ENCODE data around the gene KLF1.
"Not testable (repeated sequence)": the region's sequence is repeated elsewhere in the genome, so short reads cannot be mapped to it uniquely, and the experiment has no call there.

The KLF1 gene

DNA sequence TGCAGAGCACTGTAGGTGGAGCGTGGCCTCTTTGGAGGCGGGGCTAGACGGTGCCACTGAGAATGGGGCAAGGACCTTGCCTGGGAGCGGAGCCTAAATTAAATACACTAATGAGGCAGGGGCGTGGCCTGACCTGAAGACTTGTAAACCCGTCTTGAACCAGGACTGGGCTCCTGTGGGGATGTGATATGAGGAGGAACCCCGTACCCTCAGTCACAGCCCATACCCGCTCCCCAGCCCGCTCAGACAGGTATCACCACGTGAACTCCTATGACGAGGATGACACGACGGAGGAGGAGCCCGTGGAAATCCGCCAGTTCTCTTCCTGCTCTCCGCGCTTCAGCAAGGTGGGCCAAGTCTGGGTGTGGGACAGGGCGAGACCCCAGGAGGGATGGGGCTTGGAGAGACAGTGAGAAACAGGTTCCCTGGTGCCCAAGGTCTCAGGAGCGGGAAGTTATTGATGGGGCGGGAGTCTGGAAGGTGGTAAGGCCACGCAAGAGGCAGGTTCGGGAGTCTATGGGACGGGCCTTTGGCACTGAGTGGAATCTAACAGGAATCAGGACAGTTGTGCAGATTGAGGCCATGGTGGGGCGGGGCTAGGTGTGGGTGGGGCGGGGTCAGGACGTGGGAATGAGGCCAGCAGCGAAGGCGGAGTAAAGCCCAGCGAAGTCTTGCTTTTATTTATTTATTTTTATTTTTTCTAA is 20.4 kb downstream of the KLF1 start:
- DNase-seq, result no peak

DNA sequence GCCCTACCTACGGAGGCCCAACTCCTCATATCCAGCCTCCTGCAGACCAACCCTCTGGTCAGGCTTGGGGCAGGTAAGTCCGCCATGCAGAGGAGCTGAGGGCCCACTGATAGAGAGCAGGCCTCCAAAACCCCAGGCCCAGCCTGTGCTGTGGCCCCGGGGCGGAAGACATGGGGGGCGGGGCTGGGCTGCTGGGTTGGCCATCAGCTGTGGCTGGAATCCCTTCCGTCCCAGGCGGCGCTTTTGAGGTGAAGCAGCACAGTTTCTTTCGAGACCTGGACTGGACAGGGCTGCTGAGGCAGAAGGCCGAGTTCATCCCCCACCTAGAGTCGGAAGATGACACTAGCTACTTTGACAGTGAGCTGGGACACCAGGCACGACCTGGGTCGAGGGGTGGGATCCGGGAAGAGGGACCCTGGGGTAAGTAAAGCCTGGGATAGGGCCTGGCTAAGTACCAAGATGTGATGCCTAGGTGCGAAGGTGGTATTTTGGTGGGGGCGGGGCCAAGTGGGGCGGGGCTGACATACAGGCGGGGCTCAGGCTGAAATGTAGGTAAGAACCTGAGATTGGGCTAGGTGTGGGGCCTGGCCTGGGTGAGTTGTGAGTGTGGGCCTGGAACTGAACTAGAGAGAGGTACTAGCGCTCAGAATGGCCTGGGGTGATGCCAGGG is 21.1 kb downstream of the KLF1 start:
- no peak for DNase-seq

DNA sequence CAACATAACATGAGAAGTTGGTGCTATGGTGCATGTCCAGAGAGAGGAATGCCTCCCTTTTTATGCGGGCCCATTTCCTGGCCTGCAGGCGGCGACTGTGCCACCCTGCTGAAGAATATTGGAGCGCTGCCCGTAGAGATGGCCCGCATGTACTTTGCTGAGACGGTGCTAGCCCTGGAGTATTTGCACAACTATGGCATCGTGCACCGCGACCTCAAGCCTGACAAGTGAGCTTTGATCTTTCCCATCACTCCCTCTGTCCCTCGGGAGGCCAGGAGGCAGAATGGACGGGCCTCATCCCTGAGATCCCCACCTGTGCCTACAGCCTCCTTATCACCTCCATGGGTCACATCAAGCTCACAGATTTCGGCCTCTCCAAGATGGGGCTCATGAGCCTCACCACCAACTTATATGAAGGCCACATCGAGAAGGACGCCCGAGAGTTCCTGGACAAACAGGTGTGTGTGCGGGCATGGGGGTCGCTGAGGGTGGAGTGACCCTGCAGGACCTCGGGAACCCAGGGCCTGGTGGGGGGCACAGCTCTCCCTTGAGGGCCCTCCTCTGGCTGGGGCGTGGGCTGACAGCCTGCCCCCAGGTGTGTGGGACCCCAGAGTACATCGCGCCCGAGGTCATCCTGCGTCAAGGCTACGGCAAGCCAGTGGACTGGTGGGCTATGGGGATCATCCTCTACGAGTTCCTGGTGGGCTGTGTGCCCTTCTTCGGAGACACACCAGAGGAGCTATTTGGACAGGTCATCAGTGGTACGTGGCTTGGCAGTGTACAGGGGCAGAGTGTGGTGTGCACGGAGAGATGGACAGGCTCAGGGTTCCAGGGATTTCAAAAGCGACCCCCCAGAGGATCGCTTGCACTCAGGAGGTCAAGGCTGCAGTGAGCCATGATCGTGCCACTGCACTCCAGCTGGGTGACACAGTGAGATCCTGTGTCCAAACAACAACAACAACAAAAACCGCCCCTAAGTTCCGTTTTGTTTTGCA is 22.0 kb downstream of the KLF1 start:
- no peak for DNase-seq

DNA sequence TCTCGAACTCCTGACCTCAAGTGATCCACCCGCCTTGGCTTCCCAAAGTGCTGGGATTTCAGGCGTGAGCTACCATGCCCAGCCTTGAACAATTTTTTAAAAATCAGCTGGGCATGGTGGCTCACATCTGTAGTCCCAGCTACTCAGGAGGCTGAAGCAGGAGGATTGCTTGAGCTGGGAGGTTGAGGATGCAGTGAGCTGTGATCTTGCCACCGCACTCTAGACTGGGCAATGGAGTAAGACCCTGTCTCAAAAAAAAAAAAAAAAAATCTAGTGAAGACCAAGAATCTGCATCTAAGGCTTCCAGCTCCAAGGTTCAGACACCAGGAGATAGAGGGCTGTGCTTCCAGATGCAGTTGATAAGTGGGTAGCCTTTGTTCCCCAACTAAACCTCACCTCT is 22.9 kb downstream of the KLF1 start:
- DNase-seq, result no peak

DNA sequence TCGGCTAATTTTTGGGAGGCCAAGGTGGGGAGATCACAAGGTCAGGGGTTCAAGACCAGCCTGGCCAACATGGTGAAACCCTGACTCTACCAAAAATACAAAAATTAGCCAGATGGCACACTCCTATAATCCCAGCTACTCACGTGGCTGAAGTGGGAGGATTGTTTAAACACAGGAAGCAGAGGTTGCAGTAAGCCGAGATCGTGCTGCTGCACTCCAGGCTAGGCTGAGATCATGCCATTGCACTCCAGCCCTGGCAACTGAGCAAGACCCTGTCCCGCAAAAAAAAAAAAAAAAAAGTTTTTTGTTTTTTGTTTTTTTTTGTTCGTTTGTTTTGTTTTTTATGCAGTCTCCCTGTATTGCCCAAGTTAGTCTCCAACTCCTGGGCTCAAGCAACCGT is 27.5 kb downstream of the KLF1 start:
- no peak for DNase-seq

DNA sequence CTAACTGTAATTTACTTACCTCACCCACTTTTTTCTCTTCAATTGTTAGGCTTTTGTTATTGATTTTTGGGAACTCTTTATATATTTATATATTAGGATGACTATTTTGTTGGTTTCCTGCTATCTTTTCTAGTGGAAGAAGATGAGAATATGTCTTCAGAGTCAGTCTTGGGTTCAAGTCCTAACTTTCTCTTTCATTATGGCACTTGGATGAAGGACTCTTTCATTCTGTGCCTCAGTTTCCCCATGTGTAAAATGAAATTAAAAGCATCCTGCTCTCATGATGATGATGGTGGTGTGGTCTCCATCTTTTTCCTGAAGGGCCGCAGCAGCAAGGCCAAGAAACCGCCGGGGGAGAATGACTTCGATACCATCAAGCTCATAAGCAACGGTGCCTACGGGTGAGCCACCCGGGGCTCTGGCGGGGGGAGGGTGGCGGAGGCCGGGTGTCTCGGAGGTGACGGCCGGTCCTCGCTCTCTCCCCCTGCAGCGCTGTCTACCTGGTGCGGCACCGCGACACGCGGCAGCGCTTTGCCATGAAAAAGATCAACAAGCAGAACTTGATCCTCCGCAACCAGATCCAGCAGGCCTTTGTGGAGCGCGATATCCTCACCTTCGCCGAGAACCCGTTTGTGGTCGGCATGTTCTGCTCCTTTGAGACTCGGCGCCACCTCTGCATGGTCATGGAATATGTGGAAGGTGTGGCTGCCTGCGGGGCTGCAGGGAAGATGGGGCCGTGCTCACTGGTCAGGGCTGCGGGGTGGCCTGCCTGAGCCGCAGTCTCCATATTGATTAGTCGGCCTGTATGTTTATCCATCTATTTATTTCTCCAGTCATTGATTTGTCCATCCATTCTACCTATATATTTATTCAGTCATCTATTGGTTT is 28.7 kb downstream of the KLF1 start:
- no peak for DNase-seq

DNA sequence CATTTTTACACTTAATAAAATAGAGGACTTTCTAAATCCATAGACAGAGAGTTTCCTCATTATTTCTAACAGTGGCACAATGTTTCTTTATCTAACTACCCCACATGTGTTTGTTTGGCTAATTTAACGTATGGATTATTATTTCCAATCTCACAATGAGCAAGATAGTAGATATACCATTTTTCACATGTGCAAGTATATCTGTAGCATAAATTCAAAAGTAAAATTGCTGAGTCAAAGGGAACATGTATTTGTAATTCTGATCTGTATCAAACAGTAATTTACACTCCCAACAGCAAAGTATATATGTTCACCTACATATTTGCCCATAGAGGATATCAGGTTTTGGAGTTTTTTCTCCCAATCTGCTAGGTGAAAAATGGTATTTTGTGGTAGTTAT is 30.3 kb downstream of the KLF1 start:
- no peak for DNase-seq

DNA sequence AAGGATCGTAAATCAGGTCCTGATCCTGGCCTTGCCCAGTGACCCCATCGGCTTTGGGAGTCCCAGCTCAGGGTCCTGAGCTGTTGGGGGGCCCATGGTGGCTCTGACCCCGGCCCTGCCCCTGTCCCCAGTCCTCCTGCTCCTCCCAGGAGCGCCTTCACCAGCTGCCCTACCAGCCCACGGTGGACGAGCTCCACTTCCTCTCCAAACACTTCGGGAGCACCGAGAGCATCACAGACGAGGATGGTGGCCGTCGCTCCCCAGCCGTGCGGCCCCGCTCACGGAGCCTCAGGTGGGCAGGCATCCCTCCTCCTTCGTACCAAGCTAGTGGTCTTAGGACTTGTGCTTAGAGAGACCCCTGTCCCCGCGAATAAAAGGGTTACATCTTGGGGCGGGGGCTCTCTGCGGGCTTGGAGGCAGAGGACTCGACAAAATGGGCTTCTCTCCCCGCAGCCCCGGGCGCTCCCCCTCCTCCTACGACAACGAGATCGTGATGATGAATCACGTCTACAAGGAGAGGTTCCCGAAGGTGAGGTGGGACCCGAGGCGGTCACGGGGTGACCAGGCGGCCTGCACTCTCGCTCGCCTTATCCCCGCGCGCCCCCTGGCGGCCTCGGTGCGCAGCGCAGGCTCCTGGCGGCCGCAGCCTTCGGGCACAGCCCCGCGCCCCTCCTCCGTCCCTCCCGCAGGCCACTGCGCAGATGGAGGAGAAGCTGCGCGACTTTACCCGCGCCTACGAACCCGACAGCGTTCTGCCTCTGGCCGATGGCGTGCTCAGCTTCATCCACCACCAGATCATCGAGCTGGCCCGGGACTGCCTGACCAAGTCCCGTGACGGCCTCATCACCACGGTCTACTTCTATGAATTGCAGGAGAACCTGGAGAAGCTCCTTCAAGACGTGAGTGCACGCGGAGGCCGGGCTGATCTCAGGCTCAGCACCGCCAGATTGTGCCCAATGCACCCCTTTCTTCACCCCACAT is 39.6 kb downstream of the KLF1 start:
- DNase-seq, result peak; percentile 68

DNA sequence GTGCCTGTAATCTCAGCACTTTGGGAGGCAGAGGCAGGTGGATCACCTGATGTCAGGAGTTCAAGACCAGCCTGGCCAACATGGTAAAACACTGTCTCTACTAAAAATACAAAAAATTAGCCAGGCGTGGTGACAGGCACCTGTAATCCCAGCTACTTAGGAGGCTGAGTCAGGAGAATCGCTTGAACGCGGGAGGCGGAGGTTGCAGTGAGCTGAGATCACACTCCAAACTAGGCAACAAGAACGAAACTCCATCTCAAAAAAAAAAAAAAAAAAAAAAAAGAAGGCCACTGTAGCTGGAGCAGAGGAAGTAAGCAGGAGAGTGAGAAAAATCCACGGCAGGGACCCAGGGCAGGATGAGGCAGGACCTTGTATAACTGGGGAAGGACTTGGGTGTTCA is 40.4 kb downstream of the KLF1 start:
- DNase-seq, result not testable (repeated sequence)

DNA sequence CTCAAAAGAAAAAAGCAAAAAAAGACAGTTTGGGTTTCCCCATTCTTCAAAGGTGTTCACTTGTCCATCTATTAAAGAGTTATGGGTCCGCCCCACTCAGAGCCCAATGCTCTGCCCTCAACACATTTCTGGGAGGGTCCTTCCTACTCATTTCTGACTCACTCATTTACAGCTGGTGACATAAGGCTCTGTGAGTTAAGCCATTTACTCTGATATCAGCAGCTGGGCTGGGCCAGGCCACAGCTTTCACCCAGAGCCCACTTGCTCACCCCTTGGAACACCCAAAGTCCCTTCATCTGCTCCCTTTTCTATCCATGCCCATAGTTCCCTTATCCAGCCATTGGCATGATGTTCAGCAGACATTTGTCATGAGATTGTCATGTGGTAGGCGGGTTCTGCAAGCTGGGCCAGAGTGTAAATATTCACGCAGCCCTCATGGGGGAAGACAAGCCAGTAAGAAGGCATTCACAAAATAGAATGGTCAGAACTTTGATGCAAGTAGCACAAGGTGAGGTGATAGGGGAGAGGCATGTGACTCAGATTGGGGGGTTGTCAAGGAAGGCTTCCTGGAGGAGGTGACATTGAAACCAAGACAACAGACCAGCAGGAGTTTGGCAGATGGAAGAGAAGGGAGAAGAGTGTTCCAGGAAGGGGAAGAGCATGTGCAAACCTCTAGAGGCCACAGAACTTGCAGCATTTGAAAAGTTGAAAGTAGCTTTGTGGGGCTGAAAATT is 42.8 kb downstream of the KLF1 start:
- no peak for DNase-seq

DNA sequence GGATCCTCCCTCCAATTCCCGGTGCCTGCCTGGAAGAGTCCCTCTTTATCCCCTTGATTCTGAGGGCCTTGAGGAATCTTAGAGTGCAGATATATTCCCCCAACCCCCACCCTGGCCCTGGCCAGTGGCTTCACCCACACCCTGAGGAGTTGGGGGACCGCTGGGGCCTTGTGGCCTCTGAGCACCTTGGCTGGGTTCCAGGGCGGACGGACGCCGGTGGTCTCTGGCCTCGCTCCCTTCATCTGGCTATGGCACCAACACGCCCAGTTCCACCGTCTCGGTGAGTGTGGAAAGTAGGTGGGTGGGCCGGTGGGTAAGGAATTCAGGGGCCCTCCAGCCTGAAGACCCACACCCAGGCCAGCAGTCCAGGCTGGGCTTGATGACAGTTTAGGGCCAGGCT is 43.7 kb downstream of the KLF1 start:
- DNase-seq, result no peak

DNA sequence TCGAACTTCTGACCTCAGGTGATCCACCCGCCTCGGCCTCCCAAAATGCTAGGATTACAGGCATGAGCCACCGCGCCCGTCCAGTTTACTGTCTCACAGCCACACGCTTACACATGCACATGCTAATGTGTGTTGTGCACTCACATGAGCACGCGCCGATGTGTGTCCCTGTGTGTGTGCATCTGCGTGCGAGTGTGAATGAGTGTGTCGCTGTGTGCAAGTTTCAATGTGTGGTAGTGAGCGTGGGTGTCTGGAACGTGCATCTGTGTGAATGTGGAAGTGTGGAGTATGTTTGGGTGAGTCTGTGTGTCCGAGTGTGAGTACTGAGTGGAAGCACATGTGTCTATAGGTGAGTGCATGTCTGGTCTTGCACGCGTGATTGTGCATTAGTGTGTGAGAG is 44.5 kb downstream of the KLF1 start:
- DNase-seq, result no peak

DNA sequence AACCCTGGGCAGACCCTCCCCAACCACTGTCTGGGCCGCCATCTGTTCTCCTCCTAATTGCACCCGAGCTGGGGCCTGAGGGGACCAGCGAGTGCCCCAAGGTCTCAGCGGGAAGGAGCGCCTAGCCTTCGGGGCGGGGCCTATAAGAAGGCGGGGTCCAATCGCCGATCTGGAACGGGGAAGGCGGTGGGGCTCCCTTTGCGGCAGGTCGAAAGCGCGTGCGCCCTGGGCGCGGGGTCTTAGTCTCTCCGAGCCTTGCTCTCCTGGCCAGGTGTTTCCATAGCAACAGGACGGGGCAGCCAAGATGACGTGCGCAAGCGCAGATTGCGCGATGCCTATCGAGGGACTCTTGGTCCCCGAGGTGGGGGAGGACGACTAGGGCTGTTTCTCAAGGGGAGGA is 45.9 kb downstream of the KLF1 start:
- peak; percentile 30 for DNase-seq

DNA sequence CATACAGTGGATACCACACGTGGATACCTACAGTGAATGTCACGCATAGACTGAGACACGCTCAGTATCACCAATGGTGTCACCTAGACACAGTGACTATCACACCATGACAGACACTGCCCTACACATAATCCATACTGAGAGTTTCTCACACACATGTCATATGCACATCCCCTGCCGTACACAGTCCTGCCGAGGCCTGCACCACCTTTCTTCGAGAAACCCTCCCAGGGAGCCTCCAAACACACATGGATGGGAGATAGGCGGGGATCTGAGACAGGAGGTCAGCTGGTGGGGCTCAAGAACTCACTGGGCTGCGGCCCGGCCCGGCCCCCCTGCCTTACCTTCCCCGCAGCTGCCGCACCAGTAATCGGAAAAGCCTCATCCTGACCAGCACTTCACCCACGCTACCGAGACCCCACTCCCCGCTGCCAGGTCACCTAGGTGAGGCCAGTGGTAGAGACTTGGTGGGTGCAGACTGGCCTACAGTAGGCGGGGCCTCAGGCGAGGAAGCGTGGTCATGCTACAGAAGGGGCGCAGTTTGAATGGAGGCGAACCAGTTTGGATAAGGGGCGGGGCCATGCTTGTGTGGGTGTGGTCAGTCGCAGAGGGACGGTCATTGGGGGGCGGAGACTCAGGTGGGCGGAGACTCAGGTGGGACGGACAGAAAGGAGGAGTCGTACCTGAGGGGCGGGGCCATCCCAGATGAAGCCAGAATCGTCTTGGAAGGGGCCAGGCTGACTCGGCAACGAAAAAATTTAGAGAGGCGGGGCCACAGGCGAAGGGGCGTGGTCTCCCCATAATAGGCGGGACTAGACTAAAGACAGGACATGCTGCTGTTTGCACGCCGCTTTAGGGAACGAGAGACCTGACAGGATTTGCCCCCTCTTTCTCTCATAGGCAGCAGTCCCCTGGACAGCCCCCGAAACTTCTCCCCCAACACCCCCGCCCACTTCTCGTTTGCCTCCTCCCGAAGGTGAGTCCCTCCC is 46.6 kb downstream of the KLF1 start:
- DNase-seq, result peak; percentile 72

DNA sequence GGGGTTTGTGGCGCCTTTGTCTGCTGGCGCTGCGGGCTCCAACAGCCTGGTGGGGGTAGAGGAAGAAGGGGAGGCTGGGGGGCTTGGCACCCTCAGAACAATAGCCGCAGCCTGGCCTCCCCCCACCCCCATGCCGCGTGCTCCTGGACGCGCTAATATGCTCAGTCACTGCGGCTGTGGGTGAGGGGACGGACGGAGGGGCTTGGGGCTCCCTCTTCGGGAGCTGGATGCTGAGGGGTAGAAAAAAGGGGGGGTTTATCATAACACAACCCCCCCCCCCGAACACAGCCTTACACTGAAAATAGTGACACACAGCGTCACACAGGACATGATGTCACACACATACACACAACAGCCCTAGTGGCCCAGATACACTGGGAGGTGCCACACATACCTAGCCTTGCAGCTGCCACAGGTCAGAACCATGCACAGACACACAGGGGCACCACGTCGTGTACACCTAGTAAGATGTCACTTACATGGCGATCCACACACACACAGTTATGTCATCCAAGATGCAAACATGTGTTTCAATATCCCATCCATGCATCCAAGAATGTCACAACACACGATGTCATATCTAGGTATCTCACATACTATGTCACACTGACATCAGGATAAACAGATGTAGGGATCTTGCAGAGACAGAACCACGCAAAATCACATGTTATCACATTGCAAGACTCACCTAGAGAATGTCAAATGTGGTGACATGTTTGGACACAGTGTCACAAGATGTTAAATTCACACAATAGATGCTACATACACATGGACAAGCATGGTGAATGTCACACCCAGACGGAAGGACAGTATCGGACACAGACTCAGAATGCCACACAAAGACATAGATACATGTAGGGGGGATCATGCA is 47.9 kb downstream of the KLF1 start:
- DNase-seq, result no peak

DNA sequence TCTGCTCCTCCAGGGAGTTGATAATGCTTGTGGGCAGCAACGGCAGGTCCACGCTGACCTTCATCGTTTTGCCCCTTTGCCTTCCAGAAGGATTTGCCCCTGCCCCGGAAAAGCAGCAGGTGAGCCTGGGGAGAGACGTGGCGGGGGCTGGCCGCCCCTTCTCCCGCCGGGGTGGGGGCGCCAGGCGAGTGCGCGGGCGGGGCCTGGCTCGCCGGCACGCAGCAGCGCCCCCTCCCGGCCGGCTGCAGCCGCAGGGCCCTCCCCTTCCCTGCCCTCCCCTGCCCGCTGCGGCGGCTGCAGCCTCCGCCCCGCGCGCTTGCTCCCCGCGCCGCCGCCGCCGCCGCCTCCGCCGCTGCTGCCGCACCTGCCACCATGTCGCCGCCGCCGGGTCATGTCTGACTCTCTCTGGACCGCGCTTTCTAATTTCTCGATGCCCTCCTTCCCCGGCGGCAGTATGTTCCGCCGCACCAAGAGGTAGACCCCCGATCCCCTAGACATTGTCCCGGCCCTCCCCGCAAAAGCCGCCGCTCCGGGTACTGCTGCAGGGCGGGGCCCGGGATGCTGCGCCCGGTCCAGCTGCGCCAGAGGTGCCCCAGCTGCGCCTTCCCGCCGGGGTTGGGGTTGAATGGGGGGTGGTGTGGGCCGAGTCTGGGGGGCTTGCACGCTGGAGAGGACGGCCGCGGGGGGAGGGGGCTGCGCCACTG is 48.7 kb downstream of the KLF1 start, which contains the start of gene MAST1:
MAST1 (plus strand) TSS at position 334 of the 704 bp plus-strand sequence; CDS start at position 392, 58 bp downstream.
- DNase-seq, result no peak

DNA sequence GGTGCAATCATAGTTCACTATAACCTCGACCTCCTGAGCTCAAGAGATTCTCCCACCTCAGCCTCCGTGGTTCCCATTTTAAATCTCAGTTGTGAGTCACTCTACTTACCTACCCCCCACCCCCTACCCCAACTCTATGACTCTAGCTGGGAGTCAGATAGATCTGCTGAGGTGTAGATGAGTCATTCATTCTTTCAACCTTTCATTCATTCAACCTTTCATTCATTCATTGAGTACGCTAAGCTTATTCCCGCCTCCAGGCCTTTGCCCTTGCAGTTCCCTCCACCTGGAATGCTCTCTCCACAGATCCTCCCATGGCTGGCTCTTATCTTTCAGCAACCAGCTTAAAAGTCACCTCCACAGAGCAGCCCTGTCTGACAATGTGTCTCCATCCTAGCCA is 49.8 kb downstream of the KLF1 start:
- no peak for DNase-seq

DNA sequence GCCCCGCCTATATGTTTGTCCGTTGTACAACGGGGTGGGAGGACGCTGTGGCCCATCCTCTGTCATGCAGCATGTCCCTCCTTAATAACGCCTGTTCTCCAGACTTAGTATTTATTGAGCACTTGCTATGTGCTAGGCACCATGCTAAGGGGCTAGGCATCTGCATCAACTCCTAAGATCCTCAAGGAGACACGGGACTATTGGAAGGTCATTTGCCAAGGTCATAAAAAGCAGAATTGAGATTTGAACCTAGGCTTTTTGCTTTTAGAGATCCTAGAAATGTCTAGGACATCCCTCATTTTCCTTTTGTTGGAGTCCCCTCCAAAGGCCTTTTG is 50.5 kb downstream of the KLF1 start:
- no peak for DNase-seq

Measured in fibroblast of skin of right quadriceps (primary cell).